Measurements from ENCODE around the gene TEX13C. TPM values are rescaled to one million over a fixed set of nuclear protein-coding genes. Genes with fewer than 3 reads are reported as not detected.

The TEX13C gene
- total RNA-seq, 4 donors from 2014 or later = 0.13 TPM; not detected in 3

GRCh38 chrX:125291124-125291523 is 28.5 kb upstream of the TEX13C start:
- Histone ChIP-seq H3K4me1 (no peaks in the 10 kb centered on the region), H3K27me3 (no peaks in the 10 kb centered on the region), H3K36me3 (no peaks in the 10 kb centered on the region), H3K27ac (no peak overlapping the region), H3K9me3 (no peaks in the 10 kb centered on the region), H3K4me3 (replicated peaks in 1 of 3) (no peak overlapping the region)
- DNase-seq = no peak
- TF ChIP-seq POLR2A (IDR thresholded peaks at IDR 0.05) (no peak), CTCF (IDR thresholded peaks at IDR 0.05) (no peak)
- intact Hi-C loops (cut with DNase I) = no loop called here

GRCh38 chrX:125293850-125294780 is 25.6 kb upstream of the TEX13C start:
- no peak for DNase-seq
- Histone ChIP-seq H3K4me1 (no peaks in the 10 kb centered on the region), H3K27me3 (no peaks in the 10 kb centered on the region), H3K4me3 (replicated peaks in 1 of 3) (no peak overlapping the region), H3K27ac (no peak overlapping the region), H3K9me3 (no peaks in the 10 kb centered on the region), H3K36me3 (no peaks in the 10 kb centered on the region)
- WGBS, 2 donors = 81% methylated on average over 1 of the region's 1 CpG
- intact Hi-C loops (cut with DNase I) = no loop called here
- TF ChIP-seq CTCF (IDR thresholded peaks at IDR 0.05) = no peak
- no peak for TF ChIP-seq POLR2A (IDR thresholded peaks at IDR 0.05)

GRCh38 chrX:125295337-125295736 is 24.3 kb upstream of the TEX13C start:
- Histone ChIP-seq H3K27me3 (no peaks in the 10 kb centered on the region), H3K36me3 (no peaks in the 10 kb centered on the region), H3K4me1 (no peaks in the 10 kb centered on the region), H3K27ac (no peak overlapping the region), H3K9me3 (no peaks in the 10 kb centered on the region), H3K4me3 (replicated peaks in 1 of 3) (no peak overlapping the region)
- no peak for TF ChIP-seq POLR2A (IDR thresholded peaks at IDR 0.05)
- no peak for TF ChIP-seq CTCF (IDR thresholded peaks at IDR 0.05)
- DNase-seq = no peak
- 81 to 93% methylated on average over 2 of the region's 2 CpGs for WGBS, 2 donors
- intact Hi-C loops (cut with DNase I) = no loop called here

GRCh38 chrX:125298871-125299270 is 20.8 kb upstream of the TEX13C start:
- Histone ChIP-seq H3K27me3 (no peaks in the 10 kb centered on the region), H3K4me3 (replicated peaks in 1 of 3) (no peak overlapping the region), H3K36me3 (no peaks in the 10 kb centered on the region), H3K9me3 (no peaks in the 10 kb centered on the region), H3K4me1 (no peaks in the 10 kb centered on the region), H3K27ac (no peak overlapping the region)
- TF ChIP-seq POLR2A (IDR thresholded peaks at IDR 0.05) (no peak), CTCF (IDR thresholded peaks at IDR 0.05) (no peak)
- intact Hi-C loops (cut with DNase I) = no loop called here
- no peak for DNase-seq
- 94 to 97% methylated on average over 2 of the region's 2 CpGs for WGBS, 2 donors

GRCh38 chrX:125306335-125306866 is 13.3 kb upstream of the TEX13C start:
- WGBS, 2 donors = 67 to 91% methylated on average over 1 of the region's 1 CpG
- H3K27me3 ChIP-seq = no peaks in the 10 kb centered on the region
- H3K36me3 ChIP-seq = no peaks in the 10 kb centered on the region
- no peaks in the 10 kb centered on the region for H3K4me1 ChIP-seq
- no peak overlapping the region for H3K4me3 ChIP-seq (replicated peaks in 1 of 3)
- intact Hi-C loops (cut with DNase I) = no loop called here
- no peak for DNase-seq
- no peak for TF ChIP-seq POLR2A (IDR thresholded peaks at IDR 0.05)
- no peak for TF ChIP-seq CTCF (IDR thresholded peaks at IDR 0.05)
- H3K27ac ChIP-seq = no peak overlapping the region
- H3K9me3 ChIP-seq = no peaks in the 10 kb centered on the region
